Loucy (cell line): Measurements from ENCODE around the gene NAALADL2.

Experiments used
- H2AFZ ChIP-seq: fragments of 200-600 bp; sonication (generic); 2 replicates; pipeline ENCODE4 v1.6.0; 2016; ENCODE audit warnings: antibody characterized with exemption, mild to moderate bottlenecking, low read length, moderate library complexity
- H3F3A ChIP-seq: fragments of 200-600 bp; 2 replicates; pipeline ENCODE4 v1.6.0; 2016; ENCODE audit warnings: antibody characterized with exemption, low read depth, mild to moderate bottlenecking
- H3K27me3 ChIP-seq: fragments of 200-600 bp; sonication (generic); 2 replicates; pipeline ENCODE4 v1.6.1; 2014; ENCODE audit warnings: low read length, mild to moderate bottlenecking; ENCODE audit not compliant: insufficient read depth, poor library complexity, severe bottlenecking
- H3K36me3 ChIP-seq: fragments of 200-600 bp; sonication (generic); 2 replicates; pipeline ENCODE4 v1.6.1; 2016; ENCODE audit warnings: low read length; ENCODE audit not compliant: insufficient read depth
- H3K4me1 ChIP-seq: fragments of 200-600 bp; sonication (generic); 2 replicates; pipeline ENCODE4 v1.5.1; 2014; ENCODE audit warnings: low read length, mild to moderate bottlenecking; ENCODE audit not compliant: insufficient read depth, poor library complexity, severe bottlenecking
- H3K4me2 ChIP-seq: fragments of 200-600 bp; sonication (generic); 2 replicates; pipeline ENCODE4 v1.6.0; 2014; ENCODE audit warnings: antibody characterized with exemption, low read length, low read depth, mild to moderate bottlenecking; ENCODE audit not compliant: poor library complexity, severe bottlenecking
- H3K4me3 ChIP-seq: fragments of 200-600 bp; sonication (generic); 2 replicates; pipeline ENCODE4 v1.5.1; 2014; ENCODE audit warnings: low read length, mild to moderate bottlenecking, mixed read lengths; ENCODE audit not compliant: poor library complexity, severe bottlenecking
- H3K79me2 ChIP-seq: fragments of 200-600 bp; sonication (generic); 2 replicates; pipeline ENCODE4 v1.6.1; 2014; ENCODE audit warnings: low read length; ENCODE audit not compliant: insufficient read depth
- H3K9ac ChIP-seq: fragments of 200-600 bp; sonication (generic); 2 replicates; pipeline ENCODE4 v1.6.0; 2014; ENCODE audit warnings: mild to moderate bottlenecking, low read depth, low read length, moderate library complexity; ENCODE audit not compliant: poor library complexity, severe bottlenecking
- H3K9me2 ChIP-seq: fragments of 200-600 bp; sonication (generic); replicated peaks from 2 replicates; pipeline ENCODE4 v1.6.1; 2016; ENCODE audit warnings: low read depth, low read length, mixed read lengths
- H3K9me3 ChIP-seq: fragments of 200-600 bp; sonication (generic); 2 replicates; pipeline ENCODE4 v1.6.1; 2014; ENCODE audit warnings: mild to moderate bottlenecking, antibody characterized with exemption, low read length, low read depth; ENCODE audit not compliant: insufficient read depth
- H4K20me1 ChIP-seq: fragments of 200-600 bp; sonication (generic); 2 replicates; pipeline ENCODE4 v1.6.0; 2014; ENCODE audit warnings: antibody characterized with exemption, low read length, mild to moderate bottlenecking; ENCODE audit not compliant: insufficient read depth, poor library complexity, severe bottlenecking
- CTCF ChIP-seq: fragments of 200-600 bp; sonication (generic); conservative IDR thresholded peaks from 2 replicates; pipeline ENCODE4 v1.5.1; 2014; ENCODE audit warnings: mild to moderate bottlenecking, antibody characterized with exemption, low read length
- EZH2phosphoT487 ChIP-seq: fragments of 200-600 bp; IDR thresholded peaks from 2 replicates; pipeline ENCODE4 v1.6.1; 2018; ENCODE audit warnings: antibody characterized with exemption, mild to moderate bottlenecking, moderate library complexity, borderline replicate concordance

Gene NAALADL2

GRCh38 chr3:175620093-175620492 lies 761.0 kb downstream of the NAALADL2 start:
- H3K36me3 ChIP-seq: no peaks in the 10 kb centered on the region
- no peaks in the 10 kb centered on the region for H3K4me1 ChIP-seq
- no peaks in the 10 kb centered on the region for H3K27me3 ChIP-seq
- H3K9ac ChIP-seq: no peak overlapping the region
- no peaks in the 10 kb centered on the region for H3K9me2 ChIP-seq
- H2AFZ ChIP-seq: no peak overlapping the region
- H4K20me1 ChIP-seq: no peaks in the 10 kb centered on the region
- no peak overlapping the region for H3K4me3 ChIP-seq
- H3K4me2 ChIP-seq: no peak overlapping the region
- no peaks in the 10 kb centered on the region for H3K79me2 ChIP-seq
- no peak for TF ChIP-seq EZH2phosphoT487
- TF ChIP-seq CTCF: no peak
- H3F3A ChIP-seq: no peaks in the 10 kb centered on the region
- H3K9me3 ChIP-seq: no peaks in the 10 kb centered on the region

GRCh38 chr3:175620532-175620931 lies 761.4 kb downstream of the NAALADL2 start:
- H3K4me1 ChIP-seq: no peaks in the 10 kb centered on the region
- no peak overlapping the region for H2AFZ ChIP-seq
- H3K27me3 ChIP-seq: no peaks in the 10 kb centered on the region

DNA sequence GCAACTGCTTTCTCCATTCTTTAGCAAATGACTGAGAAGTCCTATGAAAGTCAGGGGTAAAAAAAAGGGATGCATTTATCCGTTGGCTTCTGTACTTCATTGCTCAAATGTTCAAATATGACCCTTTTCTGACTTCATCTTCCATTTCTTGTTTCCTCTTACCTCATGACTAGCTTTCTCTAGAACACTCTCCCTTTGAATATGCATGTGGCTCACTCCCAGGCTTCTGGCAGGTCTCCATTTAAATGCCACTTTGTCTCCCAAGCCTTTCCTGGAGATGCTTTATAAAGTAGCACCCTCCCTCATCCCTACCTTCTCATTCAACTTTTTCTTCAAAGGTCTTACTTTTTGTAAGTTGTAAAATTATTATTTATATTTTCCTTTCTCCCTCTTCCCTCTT lies 781.8 kb downstream of the NAALADL2 start:
- H3K4me3 ChIP-seq: no peak overlapping the region
- H3K9me2 ChIP-seq: no peaks in the 10 kb centered on the region
- no peaks in the 10 kb centered on the region for H3K79me2 ChIP-seq
- no peak for TF ChIP-seq CTCF
- TF ChIP-seq EZH2phosphoT487: no peak
- H3K9me3 ChIP-seq: no peaks in the 10 kb centered on the region
- no peak overlapping the region for H3K9ac ChIP-seq
- H2AFZ ChIP-seq: no peak overlapping the region
- no peaks in the 10 kb centered on the region for H3K4me1 ChIP-seq
- no peaks in the 10 kb centered on the region for H3K36me3 ChIP-seq
- H3F3A ChIP-seq: no peaks in the 10 kb centered on the region
- no peaks in the 10 kb centered on the region for H3K27me3 ChIP-seq
- H4K20me1 ChIP-seq: no peaks in the 10 kb centered on the region
- no peak overlapping the region for H3K4me2 ChIP-seq

More at GRCh38 chr3:175620532-175620931, 761.4 kb downstream of the NAALADL2 start:
- H3K4me2 ChIP-seq: no peak overlapping the region
- H3K9me3 ChIP-seq: no peaks in the 10 kb centered on the region
- H3F3A ChIP-seq: no peaks in the 10 kb centered on the region
- H3K9ac ChIP-seq: no peak overlapping the region
- no peaks in the 10 kb centered on the region for H4K20me1 ChIP-seq
- TF ChIP-seq CTCF (no peak), EZH2phosphoT487 (no peak)
- H3K4me3 ChIP-seq: no peak overlapping the region
- no peaks in the 10 kb centered on the region for H3K9me2 ChIP-seq
- no peaks in the 10 kb centered on the region for H3K79me2 ChIP-seq
- H3K36me3 ChIP-seq: no peaks in the 10 kb centered on the region
